Fibroblast of mammary gland (primary cell): ENCODE data around the gene WDR20.
A peak's percentile ranks its signal among the peaks of the same experiment; 100 is the strongest.

Source experiments
- DNase-seq: peaks from one replicate; pipeline ENCODE4 v3.0.0-alpha.2; 2010; ENCODE audit warnings: low read depth
- H3K4me3 ChIP-seq: 2 replicates; pipeline ENCODE4 v1.5.1; 2011; ENCODE audit warnings: low read depth, mild to moderate bottlenecking, low read length, moderate library complexity; ENCODE audit not compliant: control insufficient read depth
- CTCF ChIP-seq: conservative IDR thresholded peaks from 2 replicates; pipeline ENCODE4 v1.5.1; 2011; ENCODE audit warnings: low read depth, low read length, inconsistent platforms; ENCODE audit not compliant: control insufficient read depth, insufficient read depth

The WDR20 gene

GRCh38 chr14:102154121-102154520, 14.4 kb downstream of the WDR20 start:
- no peak for TF ChIP-seq CTCF

GRCh38 chr14:102154821-102155549, 15.3 kb downstream of the WDR20 start:
- no peak for TF ChIP-seq CTCF
- DNase-seq = peak; percentile 37
- no peak overlapping the region for H3K4me3 ChIP-seq

More at GRCh38 chr14:102154121-102154520, 14.4 kb downstream of the WDR20 start:
- no peak overlapping the region for H3K4me3 ChIP-seq
- no peak for DNase-seq

GRCh38 chr14:102157346-102157745, 17.6 kb downstream of the WDR20 start:
- TF ChIP-seq CTCF = no peak
- DNase-seq = no peak
- H3K4me3 ChIP-seq = no peak overlapping the region

GRCh38 chr14:102158797-102159196, 19.1 kb downstream of the WDR20 start:
- TF ChIP-seq CTCF = no peak
- DNase-seq = no peak
- H3K4me3 ChIP-seq = no peak overlapping the region

GRCh38 chr14:102159841-102160240, 20.1 kb downstream of the WDR20 start:
- DNase-seq = no peak
- TF ChIP-seq CTCF = no peak

GRCh38 chr14:102162487-102162886, 22.8 kb downstream of the WDR20 start:
- H3K4me3 ChIP-seq = no peak overlapping the region
- no peak for DNase-seq
- TF ChIP-seq CTCF = no peak

More at GRCh38 chr14:102159841-102160240, 20.1 kb downstream of the WDR20 start:
- no peak overlapping the region for H3K4me3 ChIP-seq
